Naive thymus-derived CD4-positive, alpha-beta T cell (primary cell): ENCODE results near the gene MTG2. TPM values are rescaled to one million over a fixed set of nuclear protein-coding genes. Genes with fewer than 3 reads are reported as not detected.

ENCODE experiments used
- ATAC-seq: fragments of 150-1000 bp; cut with Tn5 transposase; 2 replicates; pipeline ENCODE4 v1.10.0; 2021; ENCODE audit warnings: mild to moderate bottlenecking, moderate library complexity
- CTCF ChIA-PET: fragments of 350-600 bp; sonication (Branson Sonifier 250); formaldehyde crosslinking; loops from one replicate; lab custom pipeline; 2021; ENCODE audit warnings: antibody characterized with exemption; lab: Charles Lee
- POLR2A ChIA-PET: fragments of 350-600 bp; sonication (Branson Sonifier 250); formaldehyde crosslinking; loops from one replicate; lab custom pipeline; 2021; ENCODE audit warnings: antibody characterized with exemption, inconsistent platforms; lab: Charles Lee
- DNase-seq, 9 donors: peaks; one replicate each; pipeline versions ENCODE4 v3.0.0 to v3.0.0-alpha.2; 2020 to 2022; ENCODE audit warnings: mixed read lengths in 1 of 9
- H3K27ac ChIP-seq: one replicate; pipeline ENCODE4 v1.7.0; 2013; ENCODE audit warnings: mild to moderate bottlenecking, low read depth, low read length, moderate library complexity
- H3K27me3 ChIP-seq, 2 donors: one replicate each; pipeline ENCODE4 v1.7.0; 2013; ENCODE audit warnings: low read length in 2 of 2, mild to moderate bottlenecking in 2 of 2, moderate library complexity in 2 of 2; ENCODE audit not compliant: control insufficient read depth in 2 of 2, insufficient read depth in 2 of 2
- H3K36me3 ChIP-seq, 3 experiments: 1 replicate in 2 of 3; 2 replicates in 1 of 3; pipeline ENCODE4 v1.7.0; 2013; ENCODE audit warnings: low read length in 3 of 3, mild to moderate bottlenecking in 3 of 3, moderate library complexity in 1 of 3; ENCODE audit not compliant: insufficient read depth in 3 of 3, control insufficient read depth in 2 of 3
- H3K4me1 ChIP-seq, 2 donors: one replicate each; pipeline ENCODE4 v1.7.0; 2013; ENCODE audit warnings: low read length in 2 of 2, mild to moderate bottlenecking in 2 of 2, moderate library complexity in 1 of 2; ENCODE audit not compliant: control insufficient read depth in 2 of 2, insufficient read depth in 2 of 2
- H3K4me3 ChIP-seq: 2 replicates; pipeline ENCODE4 v1.7.0; 2013; ENCODE audit warnings: mild to moderate bottlenecking, low read length
- H3K9me3 ChIP-seq, 3 experiments: 1 replicate in 2 of 3; 2 replicates in 1 of 3; pipeline ENCODE4 v1.7.0; 2013; ENCODE audit warnings: low read length in 3 of 3; ENCODE audit not compliant: control insufficient read depth in 2 of 3
- H3K27ac Mint-ChIP-seq, 9 donors: one replicate each; pipeline ENCODE4 v1.8.0; 2020 to 2022; ENCODE audit warnings: mixed read lengths in 9 of 9, mild to moderate bottlenecking in 8 of 9, moderate library complexity in 5 of 9, inconsistent platforms in 2 of 9
- H3K27me3 Mint-ChIP-seq, 5 donors: one replicate each; pipeline ENCODE4 v1.8.0; 2021 to 2022; ENCODE audit warnings: mixed read lengths in 5 of 5, mild to moderate bottlenecking in 1 of 5
- H3K36me3 Mint-ChIP-seq, 5 donors: one replicate each; pipeline ENCODE4 v1.8.0; 2020 to 2022; ENCODE audit warnings: mixed read lengths in 5 of 5, mild to moderate bottlenecking in 3 of 5, inconsistent platforms in 1 of 5
- H3K4me1 Mint-ChIP-seq, 7 donors: one replicate each; pipeline ENCODE4 v1.8.0; 2020 to 2022; ENCODE audit warnings: mixed read lengths in 7 of 7, mild to moderate bottlenecking in 3 of 7, inconsistent platforms in 1 of 7
- H3K4me3 Mint-ChIP-seq, 10 donors: one replicate each; pipeline ENCODE4 v1.8.0; 2020 to 2022; ENCODE audit warnings: mild to moderate bottlenecking in 10 of 10, mixed read lengths in 10 of 10, moderate library complexity in 6 of 10, inconsistent platforms in 2 of 10
- H3K9me3 Mint-ChIP-seq, 11 donors: one replicate each; pipeline ENCODE4 v1.8.0; 2020 to 2022; ENCODE audit warnings: mixed read lengths in 11 of 11, mild to moderate bottlenecking in 4 of 11, inconsistent platforms in 1 of 11, moderate library complexity in 1 of 11
- intact Hi-C, 2 donors: fragments of 100-400 bp; cut with micrococcal nuclease; formaldehyde crosslinking; loops; one replicate each; pipeline ENCODE4 v1.15.1; 2023
- polyA plus RNA-seq, 2 donors: library from polyadenylated mRNA; unstranded; fragments of 300-500 nt; fragmentation: Illumina TruSeq; gene quantifications; one replicate each; pipeline ENCODE4 v1.2.3, GENCODE V29; 2021
- total RNA-seq, 6 experiments: library from RNA in 5 of 6; stranded (reverse) in 5 of 6; gene quantifications; 1 replicate in 5 of 6; 2 replicates in 1 of 6; pipeline ENCODE4 v1.2.3 and lab custom pipeline; 2021 to 2026

MTG2 gene
- total and polyA plus RNA-seq, 7 experiments from 2014 or later, result 18.2 to 51.5 (median 31.8) TPM

DNA sequence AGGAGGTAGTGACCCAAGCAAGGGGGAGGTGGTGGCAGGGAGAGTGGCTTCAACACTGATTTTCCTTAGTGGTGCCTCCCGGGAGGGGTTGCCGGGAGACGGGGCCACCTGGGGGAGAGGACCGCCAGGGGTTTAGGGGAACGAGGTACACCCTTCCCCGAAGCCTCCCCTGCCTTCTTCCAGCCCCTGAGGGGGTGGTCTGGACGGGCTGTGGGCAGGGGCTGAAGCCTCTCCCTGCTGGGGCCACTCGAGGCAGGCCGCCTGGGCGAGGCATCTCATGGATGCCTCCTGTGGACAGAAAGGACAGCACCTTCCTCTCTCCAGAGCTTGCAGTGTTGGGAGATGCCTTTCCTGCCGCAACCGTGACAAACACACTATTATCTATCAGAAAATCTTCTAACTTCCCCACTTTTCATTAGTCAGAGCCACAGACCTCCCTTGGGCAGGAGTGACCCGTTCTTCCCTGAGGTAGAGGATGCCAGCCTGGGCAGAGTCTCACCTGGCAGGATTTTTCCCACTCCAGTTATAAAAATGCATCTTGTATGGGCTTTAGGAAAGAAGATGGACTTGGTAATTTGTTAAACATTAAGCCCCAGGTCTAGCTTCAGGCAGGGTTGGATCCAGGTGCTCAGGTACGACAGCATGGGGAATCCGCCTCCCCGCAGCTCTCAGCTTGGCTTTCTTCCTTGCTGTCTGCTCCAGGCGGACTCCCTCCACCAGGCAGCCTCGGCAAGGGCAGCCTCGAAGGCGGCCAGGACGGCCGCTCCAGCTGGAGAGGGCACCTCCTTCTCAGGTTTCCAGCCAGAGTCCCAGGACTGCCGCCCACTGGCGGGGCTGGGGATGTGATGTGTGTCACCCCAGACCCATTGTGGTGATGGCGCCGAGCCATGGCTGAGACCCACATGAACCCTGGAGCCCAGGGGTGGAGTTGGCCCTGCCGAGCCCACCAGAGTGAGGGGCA is 26.2 kb downstream of the MTG2 start:
- Mint-ChIP-seq H3K27me3 (peaks cover 0 to 9% (median 0%) of the 10 kb centered on the region in 5 donors), H3K4me3 (peak overlapping the region in 1 of 10 donors; percentile 43), H3K27ac (no peak overlapping the region), H3K36me3 (no peaks in the 10 kb centered on the region), H3K9me3 (no peaks in the 10 kb centered on the region), H3K4me1 (no peaks in the 10 kb centered on the region)
- DNase-seq, result no peak
- Histone ChIP-seq H3K36me3 (no peaks in the 10 kb centered on the region), H3K4me1 (no peaks in the 10 kb centered on the region), H3K4me3 (no peak overlapping the region), H3K27ac (no peak overlapping the region), H3K9me3 (no peaks in the 10 kb centered on the region), H3K27me3 (no peaks in the 10 kb centered on the region)
- ChIA-PET POLR2A (no interaction called here), CTCF (no interaction called here)
- no peak for ATAC-seq
- intact Hi-C loops, result no loop called here

DNA sequence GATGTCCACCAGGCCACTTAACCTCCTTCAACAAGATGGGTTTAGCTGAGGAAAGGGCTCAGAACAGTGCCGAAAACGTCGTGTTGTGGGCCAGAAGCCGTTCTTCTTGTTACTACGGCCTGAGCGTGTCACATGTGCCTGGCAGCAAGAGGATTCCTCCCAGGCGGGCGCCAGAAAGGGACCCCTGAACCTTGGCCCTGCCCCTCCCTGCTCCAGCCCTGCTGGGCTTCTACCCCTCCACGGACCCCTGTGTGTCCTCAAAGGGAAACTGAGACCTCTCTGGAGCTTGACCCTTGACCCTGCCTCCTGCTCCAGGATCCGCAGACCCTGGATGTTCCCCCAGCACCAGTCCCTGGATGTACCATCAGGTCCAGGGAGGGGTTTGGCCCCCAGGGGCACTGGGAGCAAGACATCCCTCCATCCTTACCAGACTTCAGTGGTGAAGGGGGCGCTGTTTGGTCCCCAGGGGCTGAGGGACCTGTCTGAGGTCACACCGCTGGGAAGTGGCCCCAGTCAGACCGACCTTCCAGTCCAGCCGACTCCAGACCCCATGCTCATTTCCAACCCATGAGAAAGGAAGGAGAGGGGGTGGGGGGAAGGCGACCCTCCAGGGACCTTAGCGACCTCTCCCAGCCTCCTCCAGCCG is 27.1 kb downstream of the MTG2 start:
- Mint-ChIP-seq H3K4me1 (no peaks in the 10 kb centered on the region), H3K27ac (no peak overlapping the region), H3K27me3 (peaks cover 0 to 17% (median 6%) of the 10 kb centered on the region in 5 donors), H3K9me3 (no peaks in the 10 kb centered on the region), H3K4me3 (peak overlapping the region in 1 of 10 donors; percentile 43), H3K36me3 (no peaks in the 10 kb centered on the region)
- Histone ChIP-seq H3K27ac (no peak overlapping the region), H3K9me3 (no peaks in the 10 kb centered on the region), H3K36me3 (no peaks in the 10 kb centered on the region), H3K27me3 (no peaks in the 10 kb centered on the region), H3K4me1 (no peaks in the 10 kb centered on the region), H3K4me3 (no peak overlapping the region)
- CTCF ChIA-PET, result no interaction called here
- intact Hi-C loops, result no loop called here
- DNase-seq (no peak), ATAC-seq (no peak)
- POLR2A ChIA-PET, result no interaction called here

DNA sequence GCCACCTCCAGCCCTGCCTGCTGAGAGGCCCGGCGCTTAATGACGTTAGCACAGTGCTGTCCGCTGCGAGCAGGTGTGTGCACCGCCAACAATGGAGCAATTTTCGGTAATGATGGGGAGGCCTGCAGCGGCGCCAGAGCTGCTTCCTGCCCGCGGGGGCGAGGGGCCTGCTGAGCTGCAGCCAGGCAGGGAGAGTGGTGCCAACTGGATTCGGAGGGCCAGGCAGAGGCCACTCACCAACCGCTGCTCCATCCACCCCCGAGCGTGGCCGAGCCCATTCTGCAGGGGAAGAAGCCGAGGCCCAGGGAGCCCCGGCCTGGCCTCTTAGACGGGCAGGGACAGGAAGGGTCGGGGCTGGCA is 27.6 kb downstream of the MTG2 start:
- H3K36me3 ChIP-seq, result no peaks in the 10 kb centered on the region
- H3K9me3 ChIP-seq, result no peaks in the 10 kb centered on the region
- Mint-ChIP-seq H3K36me3 (no peaks in the 10 kb centered on the region), H3K9me3 (no peaks in the 10 kb centered on the region), H3K4me3 (no peak overlapping the region), H3K4me1 (no peaks in the 10 kb centered on the region), H3K27ac (no peak overlapping the region), H3K27me3 (peaks cover 0 to 22% (median 11%) of the 10 kb centered on the region in 5 donors)
- H3K27me3 ChIP-seq, result no peaks in the 10 kb centered on the region
- ChIA-PET POLR2A (no interaction called here), CTCF (no interaction called here)
- no peak for DNase-seq
- H3K4me1 ChIP-seq, result no peaks in the 10 kb centered on the region
- H3K4me3 ChIP-seq, result no peak overlapping the region
- intact Hi-C loops, result no loop called here
- no peak overlapping the region for H3K27ac ChIP-seq
- ATAC-seq, result no peak

DNA sequence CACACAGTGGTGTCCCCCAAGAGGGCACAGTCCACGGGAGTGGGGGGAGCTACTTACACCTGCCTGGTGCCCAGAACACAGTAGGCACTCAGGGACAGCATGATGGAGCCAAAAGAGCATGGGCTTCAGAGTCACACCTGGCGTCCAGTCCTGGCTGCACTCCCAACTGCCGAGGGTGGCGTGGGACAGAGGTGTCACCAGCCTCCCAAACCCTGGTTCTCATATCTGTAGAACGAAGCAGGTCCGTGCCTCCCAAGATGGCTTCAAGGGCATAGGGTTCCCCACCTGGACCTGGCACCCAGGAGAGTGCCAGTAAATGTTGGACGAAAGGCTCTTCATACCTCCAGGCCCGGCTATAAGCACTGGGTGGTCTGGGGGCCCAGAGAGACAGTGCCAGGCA is 28.4 kb downstream of the MTG2 start:
- no peak overlapping the region for H3K4me3 Mint-ChIP-seq
- intact Hi-C loops, result no loop called here

DNA sequence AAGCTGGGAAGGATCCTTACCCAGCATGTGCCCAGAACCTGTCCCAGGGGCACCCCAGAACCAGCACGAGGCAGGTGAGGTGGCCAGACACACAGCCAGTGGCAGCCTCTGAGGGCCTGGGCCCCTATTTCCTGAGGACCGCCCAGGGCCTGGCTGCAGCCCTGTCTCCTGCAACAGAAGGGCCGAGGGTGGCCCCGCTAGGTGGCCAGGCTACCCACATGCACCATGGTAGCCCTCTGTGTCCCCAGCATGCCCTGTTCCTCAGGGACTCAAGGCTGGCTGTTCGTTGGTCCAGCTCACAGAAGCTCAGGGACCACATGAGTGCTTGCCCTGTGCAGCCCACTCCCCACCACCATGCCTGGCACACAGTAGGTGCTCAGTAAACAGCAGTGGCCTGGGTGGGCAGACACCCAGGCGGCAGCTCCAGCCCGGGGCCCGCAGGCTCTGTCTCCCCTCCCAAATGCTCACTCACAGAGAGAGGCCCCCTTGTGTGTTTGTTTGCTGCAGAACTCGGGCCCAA is 29.0 kb downstream of the MTG2 start:
- ATAC-seq (no peak), DNase-seq (no peak)
- Histone ChIP-seq H3K27ac (no peak overlapping the region), H3K27me3 (no peaks in the 10 kb centered on the region), H3K4me1 (no peaks in the 10 kb centered on the region), H3K36me3 (no peaks in the 10 kb centered on the region), H3K4me3 (no peak overlapping the region), H3K9me3 (no peaks in the 10 kb centered on the region)
- intact Hi-C loops, result no loop called here
- ChIA-PET POLR2A (no interaction called here), CTCF (no interaction called here)
- H3K27ac Mint-ChIP-seq, result no peak overlapping the region
- H3K9me3 Mint-ChIP-seq, result no peaks in the 10 kb centered on the region
- no peaks in the 10 kb centered on the region for H3K4me1 Mint-ChIP-seq
- peaks cover 0 to 24% (median 11%) of the 10 kb centered on the region in 5 donors for H3K27me3 Mint-ChIP-seq
- no peak overlapping the region for H3K4me3 Mint-ChIP-seq
- H3K36me3 Mint-ChIP-seq, result no peaks in the 10 kb centered on the region

More for the DNA sequence above, 28.4 kb downstream of the MTG2 start:
- Histone ChIP-seq H3K27me3 (no peaks in the 10 kb centered on the region), H3K9me3 (no peaks in the 10 kb centered on the region), H3K4me1 (no peaks in the 10 kb centered on the region), H3K4me3 (no peak overlapping the region), H3K36me3 (no peaks in the 10 kb centered on the region), H3K27ac (no peak overlapping the region)
- no peak overlapping the region for H3K27ac Mint-ChIP-seq
- no peak for DNase-seq
- CTCF ChIA-PET, result no interaction called here
- H3K4me1 Mint-ChIP-seq, result no peaks in the 10 kb centered on the region
- no peaks in the 10 kb centered on the region for H3K9me3 Mint-ChIP-seq
- peaks cover 0 to 22% (median 11%) of the 10 kb centered on the region in 5 donors for H3K27me3 Mint-ChIP-seq
- H3K36me3 Mint-ChIP-seq, result no peaks in the 10 kb centered on the region
- POLR2A ChIA-PET, result no interaction called here
- ATAC-seq, result no peak

DNA sequence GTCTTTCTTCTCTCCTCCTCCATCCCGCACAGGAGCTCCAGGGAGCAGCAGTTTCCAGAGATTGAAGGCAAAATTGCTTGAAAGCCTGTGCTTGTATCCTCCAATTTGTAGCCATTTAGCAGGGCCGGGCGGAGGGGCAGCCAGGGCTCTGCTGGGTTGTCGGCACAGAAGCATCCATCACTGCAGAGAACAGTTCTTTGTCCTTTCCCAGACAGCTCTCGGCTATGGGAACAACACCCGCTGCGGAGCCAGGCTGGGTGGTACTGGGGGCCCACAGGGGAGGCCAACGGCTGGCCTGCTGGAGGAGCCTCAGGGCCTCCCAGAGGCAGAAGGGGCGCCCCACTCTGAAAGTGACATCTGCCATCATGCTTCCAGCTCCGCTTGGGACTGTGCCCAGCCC is 29.5 kb downstream of the MTG2 start:
- no peaks in the 10 kb centered on the region for H3K36me3 Mint-ChIP-seq
- H3K27me3 Mint-ChIP-seq, result peaks cover 0 to 28% (median 11%) of the 10 kb centered on the region in 5 donors
- ATAC-seq (no peak), DNase-seq (no peak)
- Histone ChIP-seq H3K4me1 (no peaks in the 10 kb centered on the region), H3K27me3 (no peaks in the 10 kb centered on the region), H3K36me3 (no peaks in the 10 kb centered on the region), H3K27ac (no peak overlapping the region), H3K4me3 (no peak overlapping the region), H3K9me3 (no peaks in the 10 kb centered on the region)
- no peaks in the 10 kb centered on the region for H3K4me1 Mint-ChIP-seq
- CTCF ChIA-PET, result no interaction called here
- no peak overlapping the region for H3K4me3 Mint-ChIP-seq
- H3K27ac Mint-ChIP-seq, result no peak overlapping the region
- H3K9me3 Mint-ChIP-seq, result no peaks in the 10 kb centered on the region
- POLR2A ChIA-PET, result no interaction called here
- intact Hi-C loops, result no loop called here
